GM13976 (cell line): ENCODE measurements around the gene RNF135.
"Not testable (repeated sequence)": the region's sequence is repeated elsewhere in the genome, so short reads cannot be mapped to it uniquely, and the experiment has no call there.

ENCODE experiments used
- DNase-seq: peaks from one replicate; pipeline ENCODE4 v3.0.0; 2012; ENCODE audit warnings: low spot score
- CTCF ChIP-seq: IDR thresholded peaks from 2 replicates; pipeline ENCODE4 v1.5.1; 2012; ENCODE audit warnings: borderline replicate concordance, mild to moderate bottlenecking; ENCODE audit not compliant: insufficient read depth; ENCODE audit errors: extremely low read depth, missing control alignments, control extremely low read depth
- in situ Hi-C: fragments of 300-500 bp; cut with MboI; formaldehyde crosslinking; loops from one replicate; pipeline ENCODE4 v1.12.0; 2022; ENCODE audit warnings: low sequenced_read_pairs, mixed read lengths, inconsistent platforms; ENCODE audit not compliant: unreplicated experiment

The RNF135 gene

GRCh38 chr17:30954046-30954830 is 16.6 kb upstream of the RNF135 start:
- no peak for TF ChIP-seq CTCF
- no peak for DNase-seq
- in situ Hi-C loops, result no loop called here

- TF ChIP-seq CTCF, result no peak
- peak; percentile 9 for DNase-seq
- in situ Hi-C loops, result no loop called here
These were observed 14.0 kb upstream of the RNF135 start for GRCh38 chr17:30956764-30957374.

- TF ChIP-seq CTCF, result no peak
- no peak for DNase-seq
- in situ Hi-C loops, result no loop called here
These were observed 13.1 kb upstream of the RNF135 start for GRCh38 chr17:30957741-30958140.

- DNase-seq, result no peak
- no peak for TF ChIP-seq CTCF
- in situ Hi-C loops, result no loop called here
These were observed 12.7 kb upstream of the RNF135 start for GRCh38 chr17:30958187-30958586.

- DNase-seq, result peak; percentile 54
- no peak for TF ChIP-seq CTCF
- in situ Hi-C loops, result no loop called here
These were observed 9.3 kb upstream of the RNF135 start for GRCh38 chr17:30961209-30962188.

GRCh38 chr17:30964312-30964711 is 6.5 kb upstream of the RNF135 start:
- DNase-seq, in situ Hi-C loops: not testable (repeated sequence)
